HFF-Myc (cell line): ENCODE measurements around the gene USP54.
"Not testable (repeated sequence)": the region's sequence is repeated elsewhere in the genome, so short reads cannot be mapped to it uniquely, and the experiment has no call there.

Experiments
- DNase-seq: peaks from one replicate; pipeline ENCODE4 v3.0.0-alpha.2; 2011; ENCODE audit warnings: low read depth; ENCODE audit errors: extremely low read depth
- H3K4me3 ChIP-seq: replicated peaks from 2 replicates; pipeline ENCODE4 v1.5.1; 2011; ENCODE audit warnings: low read depth, mild to moderate bottlenecking, control low read depth, low read length
- CTCF ChIP-seq: IDR thresholded peaks from 2 replicates; pipeline ENCODE4 v1.5.1; 2012; ENCODE audit warnings: mild to moderate bottlenecking, low read depth, low read length, control low read depth; ENCODE audit errors: missing control alignments

Gene USP54

GRCh38 chr10:73627300-73627699 is 36.2 kb upstream of the USP54 start:
- no peak for TF ChIP-seq CTCF
- H3K4me3 ChIP-seq = no peak overlapping the region
- no peak for DNase-seq

GRCh38 chr10:73625884-73626752 is 35.0 kb upstream of the USP54 start:
- peak overlapping the region; percentile 75 for H3K4me3 ChIP-seq

GRCh38 chr10:73625004-73625883 is 34.1 kb upstream of the USP54 start:
- no peak for TF ChIP-seq CTCF
- H3K4me3 ChIP-seq = peak overlapping the region; percentile 75
- DNase-seq = no peak

More at GRCh38 chr10:73625884-73626752, 35.0 kb upstream of the USP54 start:
- DNase-seq = peak; percentile 96
- no peak for TF ChIP-seq CTCF

- no peak for DNase-seq
- no peak for TF ChIP-seq CTCF
- H3K4me3 ChIP-seq = no peak overlapping the region
Measured at GRCh38 chr10:73623056-73623455, 31.9 kb upstream of the USP54 start.

GRCh38 chr10:73620974-73621373 is 29.8 kb upstream of the USP54 start:
- H3K4me3 ChIP-seq = not testable (repeated sequence)

GRCh38 chr10:73617143-73617542 is 26.0 kb upstream of the USP54 start:
- DNase-seq = not testable (repeated sequence)

More at GRCh38 chr10:73620974-73621373, 29.8 kb upstream of the USP54 start:
- DNase-seq = not testable (repeated sequence)

GRCh38 chr10:73614720-73615119 is 23.6 kb upstream of the USP54 start:
- TF ChIP-seq CTCF = no peak
- H3K4me3 ChIP-seq = no peak overlapping the region
- DNase-seq = no peak

More at GRCh38 chr10:73617143-73617542, 26.0 kb upstream of the USP54 start:
- not testable (repeated sequence) for H3K4me3 ChIP-seq
